Measurements from ENCODE around the gene RAD51B.

The RAD51B gene

DNA sequence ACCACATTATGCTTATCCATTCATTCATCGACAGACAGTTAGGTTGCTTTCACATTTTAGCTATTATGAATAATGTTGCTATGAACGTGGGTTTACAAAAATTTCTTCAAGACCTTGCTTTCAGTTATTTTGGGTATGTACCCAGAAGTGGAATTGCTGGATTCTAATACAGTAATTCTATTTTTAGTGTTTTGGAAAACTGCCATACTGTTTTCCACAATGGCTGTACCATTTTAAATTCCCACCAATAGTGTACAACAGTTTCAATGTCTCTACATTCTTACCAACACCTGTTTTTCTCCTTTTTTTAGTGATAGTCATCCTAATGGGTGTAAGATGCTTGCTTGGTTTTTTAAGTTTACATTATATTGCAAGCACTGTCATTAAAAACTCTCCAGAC, 825.8 kb downstream of the RAD51B start:
- Mint-ChIP-seq H3K9me3 (peaks cover 9% of the 10 kb centered on the region), H3K4me1 (no peaks in the 10 kb centered on the region), H3K27ac (peak overlapping the region; percentile 11), H3K36me3 (peaks cover 12% of the 10 kb centered on the region), H3K4me3 (no peak overlapping the region), H3K27me3 (no peaks in the 10 kb centered on the region)
- no peak for ATAC-seq

DNA sequence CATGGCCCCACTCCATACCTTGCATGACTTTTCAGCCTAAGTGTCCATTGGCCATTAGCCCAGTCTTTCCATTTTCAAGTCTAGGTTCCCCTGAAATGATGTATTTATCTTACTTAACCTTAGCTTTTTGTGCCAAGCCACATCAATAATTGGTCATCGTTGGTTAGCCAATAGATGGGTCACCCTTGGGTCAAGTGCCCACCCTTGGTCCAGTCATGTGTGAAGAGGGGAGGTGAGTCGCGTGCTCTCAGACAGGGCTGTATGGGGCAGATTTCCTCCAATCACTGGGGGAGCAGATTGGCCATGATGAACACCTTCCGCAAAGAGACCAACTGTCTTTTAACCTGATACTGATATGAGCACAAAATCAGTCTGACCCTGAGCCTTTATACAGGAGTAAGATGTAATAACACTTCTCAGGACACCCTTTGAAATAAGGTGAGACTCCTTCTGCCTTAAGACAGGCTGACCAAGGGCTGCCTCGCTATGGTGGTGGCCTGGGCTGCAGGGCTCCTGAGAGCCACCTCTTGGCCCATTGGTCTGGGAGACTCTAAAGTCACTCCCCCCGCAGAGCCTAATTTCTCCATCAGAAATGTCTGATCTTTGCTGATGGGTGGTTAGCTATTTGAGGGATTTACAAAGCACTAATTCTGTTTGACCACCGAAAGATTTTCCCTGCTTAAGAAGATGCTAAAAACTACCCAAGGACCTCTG, 830.1 kb downstream of the RAD51B start:
- Mint-ChIP-seq H3K9me3 (no peaks in the 10 kb centered on the region), H3K4me1 (no peaks in the 10 kb centered on the region), H3K27ac (no peak overlapping the region), H3K4me3 (no peak overlapping the region), H3K36me3 (no peaks in the 10 kb centered on the region), H3K27me3 (no peaks in the 10 kb centered on the region)
- no peak for ATAC-seq

DNA sequence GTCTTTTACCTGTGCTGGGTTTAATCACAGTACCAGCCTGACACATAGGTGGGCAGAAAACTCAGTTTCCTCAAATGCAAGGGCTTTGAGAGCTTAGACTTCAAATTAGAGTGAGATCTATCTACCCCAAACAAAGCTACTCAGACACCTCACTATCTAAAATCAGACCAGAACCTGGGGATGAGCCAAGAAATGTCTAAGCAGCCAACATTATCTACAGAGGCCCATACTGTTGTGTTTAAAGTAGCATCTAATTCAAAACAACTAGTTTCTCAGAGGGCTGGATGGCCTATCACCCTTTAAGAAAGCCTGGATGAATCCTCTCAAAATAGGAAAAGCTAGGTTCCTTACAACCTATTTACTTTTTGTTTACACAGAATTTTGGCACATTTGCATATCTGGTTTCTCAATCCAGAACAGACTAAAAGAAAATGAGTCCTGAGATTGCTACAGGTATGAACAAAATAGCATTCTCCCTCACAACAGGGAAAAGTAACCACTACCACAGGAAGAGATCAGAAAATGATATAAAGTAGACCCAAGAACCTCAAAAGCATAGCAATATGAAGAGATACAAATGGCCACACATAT, 830.9 kb downstream of the RAD51B start:
- Mint-ChIP-seq H3K36me3 (no peaks in the 10 kb centered on the region), H3K9me3 (no peaks in the 10 kb centered on the region), H3K4me1 (no peaks in the 10 kb centered on the region), H3K27me3 (no peaks in the 10 kb centered on the region), H3K27ac (no peak overlapping the region), H3K4me3 (no peak overlapping the region)
- ATAC-seq: no peak

GRCh38 chr14:68651075-68651474, 831.5 kb downstream of the RAD51B start:
- Mint-ChIP-seq H3K9me3 (no peaks in the 10 kb centered on the region), H3K4me3 (no peak overlapping the region), H3K36me3 (no peaks in the 10 kb centered on the region), H3K27ac (no peak overlapping the region), H3K4me1 (no peaks in the 10 kb centered on the region), H3K27me3 (no peaks in the 10 kb centered on the region)
- no peak for ATAC-seq

- H3K4me3 Mint-ChIP-seq: no peak overlapping the region
- H3K9me3 Mint-ChIP-seq: no peaks in the 10 kb centered on the region
- no peak for ATAC-seq
- no peaks in the 10 kb centered on the region for H3K27me3 Mint-ChIP-seq
- H3K4me1 Mint-ChIP-seq: no peaks in the 10 kb centered on the region
- H3K27ac Mint-ChIP-seq: peak overlapping the region; percentile 3
- no peaks in the 10 kb centered on the region for H3K36me3 Mint-ChIP-seq
Measured at GRCh38 chr14:68651652-68652432, 832.3 kb downstream of the RAD51B start.

DNA sequence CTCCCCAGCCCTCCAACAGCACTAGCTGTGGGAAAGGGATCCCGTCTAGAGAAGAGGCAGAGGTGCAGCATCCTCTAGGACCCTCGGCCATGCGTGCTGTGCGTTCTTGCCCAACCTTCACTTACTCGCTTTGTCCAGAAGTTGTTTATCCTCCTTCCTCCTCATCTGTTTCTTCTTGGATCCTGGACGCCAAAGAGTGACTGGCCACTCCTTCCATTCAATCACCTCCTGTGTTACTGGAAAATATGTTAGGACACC, 832.8 kb downstream of the RAD51B start:
- Mint-ChIP-seq H3K9me3 (no peaks in the 10 kb centered on the region), H3K27me3 (no peaks in the 10 kb centered on the region), H3K27ac (peak overlapping the region; percentile 3), H3K4me1 (no peaks in the 10 kb centered on the region), H3K4me3 (no peak overlapping the region), H3K36me3 (no peaks in the 10 kb centered on the region)
- no peak for ATAC-seq

DNA sequence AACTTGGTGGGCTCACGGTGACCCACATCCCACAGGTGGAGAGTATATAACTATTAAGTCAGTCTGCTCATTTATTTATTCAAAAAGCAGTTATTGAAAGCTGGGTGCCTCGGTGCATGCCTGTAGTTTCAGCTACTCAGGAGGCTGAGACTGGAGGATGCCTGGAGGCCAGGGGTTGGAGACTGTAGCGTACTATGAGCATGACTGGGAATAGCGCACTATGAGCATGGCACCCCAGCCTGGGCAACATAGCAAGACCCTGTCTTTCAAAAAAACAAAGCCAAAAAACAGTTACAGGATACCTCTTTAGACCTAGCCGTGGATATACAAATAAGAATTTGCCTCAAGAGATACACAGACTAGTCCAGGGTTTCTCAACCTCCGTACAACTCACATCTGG, 833.5 kb downstream of the RAD51B start:
- Mint-ChIP-seq H3K4me1 (no peaks in the 10 kb centered on the region), H3K9me3 (no peaks in the 10 kb centered on the region), H3K27me3 (no peaks in the 10 kb centered on the region), H3K4me3 (no peak overlapping the region), H3K36me3 (no peaks in the 10 kb centered on the region), H3K27ac (no peak overlapping the region)
- ATAC-seq: no peak

DNA sequence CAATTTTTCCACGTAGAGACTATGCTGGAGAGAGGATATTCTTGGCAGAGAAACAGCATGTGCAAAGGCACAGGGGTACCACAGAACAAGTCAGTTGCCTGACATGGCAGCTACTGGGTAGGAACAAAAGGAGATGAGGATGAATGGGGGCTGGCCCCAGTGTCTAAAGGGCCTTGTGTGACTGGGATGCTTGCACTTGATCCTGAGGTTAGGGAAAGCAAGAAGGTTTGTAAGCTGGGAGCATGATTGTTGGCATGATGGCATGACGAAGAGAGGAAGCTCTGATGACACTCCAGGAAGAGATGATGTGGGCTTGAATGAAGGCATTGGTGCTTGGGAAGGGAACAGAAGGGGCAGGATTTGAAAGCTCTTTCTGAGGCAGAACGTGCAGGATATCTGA, 834.2 kb downstream of the RAD51B start:
- no peak overlapping the region for H3K4me3 Mint-ChIP-seq
- no peak for ATAC-seq
- H3K9me3 Mint-ChIP-seq: no peaks in the 10 kb centered on the region
- no peak overlapping the region for H3K27ac Mint-ChIP-seq
- H3K36me3 Mint-ChIP-seq: no peaks in the 10 kb centered on the region
- no peaks in the 10 kb centered on the region for H3K27me3 Mint-ChIP-seq
- H3K4me1 Mint-ChIP-seq: no peaks in the 10 kb centered on the region

DNA sequence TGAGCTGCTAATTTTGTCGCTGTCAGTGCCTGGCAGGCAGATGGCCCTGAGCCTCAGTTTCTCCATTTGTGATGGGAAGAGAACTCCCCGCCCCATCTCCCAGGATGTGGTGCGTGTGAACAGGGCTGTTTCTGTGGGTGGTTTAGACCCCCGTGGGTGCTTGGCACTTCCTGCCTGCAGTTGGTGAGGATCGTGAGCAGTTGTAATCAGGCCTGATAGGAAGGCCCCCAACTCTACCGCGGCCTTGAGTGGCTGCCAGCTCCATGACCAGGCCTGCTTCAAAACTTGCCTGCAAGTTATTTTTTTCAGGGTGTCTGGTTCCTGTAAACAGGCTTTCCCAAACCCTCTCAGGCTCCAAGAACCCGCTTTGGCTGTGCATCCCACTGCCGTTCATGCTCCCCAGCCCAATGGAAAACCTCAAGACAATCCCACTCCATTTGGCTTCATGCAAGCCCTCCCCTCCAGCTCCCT, 834.9 kb downstream of the RAD51B start:
- no peaks in the 10 kb centered on the region for H3K4me1 Mint-ChIP-seq
- H3K36me3 Mint-ChIP-seq: no peaks in the 10 kb centered on the region
- no peak for ATAC-seq
- H3K4me3 Mint-ChIP-seq: no peak overlapping the region
- no peaks in the 10 kb centered on the region for H3K27me3 Mint-ChIP-seq
- no peaks in the 10 kb centered on the region for H3K9me3 Mint-ChIP-seq
- peak overlapping the region; percentile 12 for H3K27ac Mint-ChIP-seq

DNA sequence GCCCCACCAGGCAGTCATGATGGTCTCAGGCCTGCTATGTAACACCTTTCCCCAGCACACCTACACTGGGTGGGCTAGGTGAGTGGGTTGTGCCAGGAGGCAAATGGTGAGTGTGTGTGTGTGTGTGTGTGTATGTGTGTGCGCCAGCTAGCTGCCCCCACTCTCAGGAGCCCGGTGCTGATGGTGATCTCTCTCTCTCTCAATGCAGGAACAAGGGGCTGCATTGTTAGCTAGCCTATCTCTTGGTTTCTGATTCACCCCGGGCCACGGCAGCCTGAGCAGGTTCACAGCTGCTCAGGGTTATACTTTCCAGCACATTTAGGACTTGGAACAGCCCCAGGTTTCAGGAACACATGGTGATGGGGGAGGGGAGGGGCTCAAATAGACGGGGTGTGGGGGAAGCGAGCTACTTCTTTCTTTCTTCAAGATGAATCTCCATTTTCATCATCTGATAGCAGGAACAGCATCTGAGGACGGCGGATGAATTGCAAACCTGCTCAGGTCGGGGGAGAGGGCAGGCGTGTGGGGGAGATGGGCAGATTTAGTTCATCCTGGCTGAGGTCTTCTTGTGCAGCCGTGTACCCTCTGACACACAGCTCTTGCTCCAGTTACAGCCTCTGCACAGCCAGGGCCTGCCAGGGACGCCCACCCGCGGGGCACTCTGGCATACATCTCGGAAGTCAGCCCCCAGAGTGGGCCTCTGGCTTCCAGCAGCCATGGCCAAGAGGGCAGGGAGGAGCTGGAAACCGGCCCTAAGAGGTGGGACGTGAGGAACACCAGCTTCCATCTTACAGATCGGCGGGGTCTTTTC, 835.6 kb downstream of the RAD51B start:
- Mint-ChIP-seq H3K9me3 (no peaks in the 10 kb centered on the region), H3K36me3 (no peaks in the 10 kb centered on the region), H3K27ac (peak overlapping the region; percentile 12), H3K4me1 (no peaks in the 10 kb centered on the region), H3K27me3 (no peaks in the 10 kb centered on the region), H3K4me3 (no peak overlapping the region)
- ATAC-seq: no peak

GRCh38 chr14:68655911-68656316, 836.3 kb downstream of the RAD51B start:
- H3K9me3 Mint-ChIP-seq: no peaks in the 10 kb centered on the region
- H3K4me3 Mint-ChIP-seq: no peak overlapping the region
- peaks cover 2% of the 10 kb centered on the region for H3K36me3 Mint-ChIP-seq
- peak overlapping the region; percentile 12 for H3K27ac Mint-ChIP-seq
- no peak for ATAC-seq
- peaks cover 6% of the 10 kb centered on the region for H3K4me1 Mint-ChIP-seq
- no peaks in the 10 kb centered on the region for H3K27me3 Mint-ChIP-seq

- peaks cover 5% of the 10 kb centered on the region for H3K36me3 Mint-ChIP-seq
- no peak for ATAC-seq
- H3K9me3 Mint-ChIP-seq: no peaks in the 10 kb centered on the region
- H3K4me1 Mint-ChIP-seq: peaks cover 9% of the 10 kb centered on the region
- H3K4me3 Mint-ChIP-seq: no peak overlapping the region
- H3K27ac Mint-ChIP-seq: no peak overlapping the region
- H3K27me3 Mint-ChIP-seq: no peaks in the 10 kb centered on the region
Measured at GRCh38 chr14:68656452-68656851, 836.9 kb downstream of the RAD51B start.

- Mint-ChIP-seq H3K27ac (no peak overlapping the region), H3K36me3 (peaks cover 13% of the 10 kb centered on the region), H3K9me3 (no peaks in the 10 kb centered on the region)
Measured at GRCh38 chr14:68657300-68658028, 837.9 kb downstream of the RAD51B start.

GRCh38 chr14:68658029-68658509, 838.5 kb downstream of the RAD51B start:
- Mint-ChIP-seq H3K9me3 (no peaks in the 10 kb centered on the region), H3K27me3 (no peaks in the 10 kb centered on the region), H3K27ac (peak overlapping the region; percentile 9), H3K36me3 (peaks cover 13% of the 10 kb centered on the region), H3K4me1 (peaks cover 25% of the 10 kb centered on the region), H3K4me3 (no peak overlapping the region)
- ATAC-seq: no peak

More at GRCh38 chr14:68657300-68658028, 837.9 kb downstream of the RAD51B start:
- Mint-ChIP-seq H3K4me3 (no peak overlapping the region), H3K4me1 (peaks cover 19% of the 10 kb centered on the region), H3K27me3 (no peaks in the 10 kb centered on the region)
- no peak for ATAC-seq
